Suprapubic skin (tissue), 4 donors: ENCODE data around the gene MICAL2. TPM values are rescaled to one million over a fixed set of nuclear protein-coding genes. Genes with fewer than 3 reads are reported as not detected.

Source experiments
- DNase-seq, 2 donors: peaks; one replicate each; pipeline ENCODE4 v3.0.0-alpha.2; 2019; ENCODE audit warnings: low spot score in 2 of 2
- H3K27ac ChIP-seq: fragments of 200-600 bp; sonication (generic); one replicate; pipeline ENCODE4 v1.5.1; 2019
- H3K27me3 ChIP-seq: fragments of 200-600 bp; sonication (generic); one replicate; pipeline ENCODE4 v1.5.1; 2019
- H3K36me3 ChIP-seq: fragments of 200-600 bp; sonication (generic); one replicate; pipeline ENCODE4 v1.5.1; 2019
- H3K4me1 ChIP-seq: fragments of 200-600 bp; sonication (generic); one replicate; pipeline ENCODE4 v1.5.1; 2019
- H3K4me3 ChIP-seq: fragments of 200-600 bp; sonication (generic); one replicate; pipeline ENCODE4 v1.5.1; 2019; ENCODE audit warnings: mild to moderate bottlenecking
- H3K9me3 ChIP-seq: fragments of 200-600 bp; sonication (generic); one replicate; pipeline ENCODE4 v1.5.1; 2019
- EP300 ChIP-seq: sonication (generic); formaldehyde crosslinking; IDR thresholded peaks from one replicate; pipeline ENCODE4 v1.6.1; 2017; ENCODE audit warnings: antibody characterized with exemption
- POLR2A ChIP-seq, 2 donors: fragments of 450-650 bp; IDR thresholded peaks; one replicate each; pipeline ENCODE4 v1.6.1; 2017; ENCODE audit warnings: antibody characterized with exemption in 2 of 2, mild to moderate bottlenecking in 2 of 2, moderate library complexity in 2 of 2
- POLR2AphosphoS5 ChIP-seq, 3 donors: sonication (generic); formaldehyde crosslinking; IDR thresholded peaks; one replicate each; pipeline ENCODE4 v1.6.1; 2017; ENCODE audit warnings: antibody characterized with exemption in 3 of 3
- WGBS: methylation state at CpG from one replicate; pipeline ENCODE4 v1.1.5; 2018; 5-methylcytosine and 5-hydroxymethylcytosine counted together
- total RNA-seq, 4 donors: library from RNA; depleted of rRNA; stranded (reverse); fragments of >200 nt; gene quantifications; one replicate each; pipeline ENCODE4 v1.1.0, GENCODE V29; 2016
- TF ChIP-seq, protein P1 (sequence below), 2 donors: fragments of 200-600 bp in 1 of 2; fragments of 450-650 bp in 1 of 2; sonication (generic) in 1 of 2; IDR thresholded peaks; one replicate each; pipeline ENCODE4 v1.5.1; 2016 to 2019; ENCODE audit warnings: antibody characterized with exemption in 2 of 2, mild to moderate bottlenecking in 1 of 2, moderate library complexity in 1 of 2

The MICAL2 gene
- total RNA-seq, 4 donors from 2014 or later, result 117 to 232 (median 164) TPM

DNA sequence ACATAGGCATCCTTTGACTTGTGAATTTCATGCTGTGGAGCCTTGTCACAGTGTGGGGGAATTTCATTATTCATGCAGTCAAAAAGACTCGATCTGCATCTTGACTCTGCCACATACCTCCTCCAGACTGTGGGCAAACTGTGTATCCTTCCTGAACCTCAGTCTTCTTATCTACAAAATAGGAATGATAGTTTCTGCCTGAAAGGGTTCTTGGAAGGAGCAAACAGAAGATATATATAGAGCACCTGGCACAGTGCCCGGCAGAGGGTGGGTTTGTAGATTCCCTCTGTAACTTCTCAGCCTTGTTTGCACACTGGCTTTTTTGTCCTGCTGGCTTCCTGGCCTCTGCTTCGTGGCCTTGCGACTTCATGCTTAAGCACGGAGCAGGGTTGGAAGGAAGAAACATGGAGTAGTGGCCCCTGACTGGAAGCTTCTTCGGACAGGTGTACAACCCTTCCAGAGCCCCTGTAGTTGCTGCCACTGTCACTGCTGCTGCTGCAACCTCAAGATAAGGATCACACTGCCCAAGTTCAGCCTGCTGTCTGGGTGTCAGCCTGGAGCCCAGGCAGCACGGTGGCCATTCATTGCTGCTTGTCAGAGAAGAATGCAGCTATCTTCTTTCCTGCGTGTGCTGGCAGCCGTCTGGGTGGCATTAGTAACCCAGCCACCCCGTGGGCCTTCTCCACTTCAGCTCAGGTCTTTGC, 106.4 kb downstream of the MICAL2 start:
- DNase-seq, result no peak
- peaks cover 53% of the 10 kb centered on the region for H3K36me3 ChIP-seq
- no peaks in the 10 kb centered on the region for H3K9me3 ChIP-seq
- 60% methylated on average over 9 of the region's 10 CpGs for WGBS
- H3K27ac ChIP-seq, result no peak overlapping the region
- H3K27me3 ChIP-seq, result no peaks in the 10 kb centered on the region
- TF ChIP-seq, protein P1, sequence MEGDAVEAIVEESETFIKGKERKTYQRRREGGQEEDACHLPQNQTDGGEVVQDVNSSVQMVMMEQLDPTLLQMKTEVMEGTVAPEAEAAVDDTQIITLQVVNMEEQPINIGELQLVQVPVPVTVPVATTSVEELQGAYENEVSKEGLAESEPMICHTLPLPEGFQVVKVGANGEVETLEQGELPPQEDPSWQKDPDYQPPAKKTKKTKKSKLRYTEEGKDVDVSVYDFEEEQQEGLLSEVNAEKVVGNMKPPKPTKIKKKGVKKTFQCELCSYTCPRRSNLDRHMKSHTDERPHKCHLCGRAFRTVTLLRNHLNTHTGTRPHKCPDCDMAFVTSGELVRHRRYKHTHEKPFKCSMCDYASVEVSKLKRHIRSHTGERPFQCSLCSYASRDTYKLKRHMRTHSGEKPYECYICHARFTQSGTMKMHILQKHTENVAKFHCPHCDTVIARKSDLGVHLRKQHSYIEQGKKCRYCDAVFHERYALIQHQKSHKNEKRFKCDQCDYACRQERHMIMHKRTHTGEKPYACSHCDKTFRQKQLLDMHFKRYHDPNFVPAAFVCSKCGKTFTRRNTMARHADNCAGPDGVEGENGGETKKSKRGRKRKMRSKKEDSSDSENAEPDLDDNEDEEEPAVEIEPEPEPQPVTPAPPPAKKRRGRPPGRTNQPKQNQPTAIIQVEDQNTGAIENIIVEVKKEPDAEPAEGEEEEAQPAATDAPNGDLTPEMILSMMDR (IDR thresholded peaks at IDR 0.05), result no peak
- TF ChIP-seq POLR2A (IDR thresholded peaks at IDR 0.05) (no peak), EP300 (no peak), POLR2AphosphoS5 (IDR thresholded peaks at IDR 0.05) (no peak)
- H3K4me1 ChIP-seq, result peaks cover 17% of the 10 kb centered on the region
- H3K4me3 ChIP-seq, result no peak overlapping the region

DNA sequence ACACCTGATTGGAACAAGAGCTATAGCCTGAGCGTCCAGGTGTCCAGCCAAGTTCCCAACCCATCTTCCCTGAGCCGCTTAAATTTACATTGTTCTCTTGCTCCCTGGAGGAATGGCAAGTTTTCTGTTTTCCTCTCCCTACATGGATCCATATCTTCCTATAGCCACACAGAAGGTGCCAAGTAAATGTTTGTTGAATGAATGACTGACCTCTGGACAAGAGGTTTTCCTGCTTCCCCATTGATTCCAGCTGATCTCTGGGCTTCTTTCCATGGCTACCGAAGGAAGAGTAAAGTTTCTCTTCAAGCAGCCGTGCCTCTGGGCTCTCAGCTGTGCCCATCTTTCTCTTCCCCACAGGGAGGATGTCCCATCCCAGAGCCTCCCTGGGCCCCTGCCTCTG, 107.5 kb downstream of the MICAL2 start:
- Histone ChIP-seq H3K36me3 (peaks cover 57% of the 10 kb centered on the region), H3K27ac (no peak overlapping the region), H3K4me1 (peaks cover 26% of the 10 kb centered on the region), H3K27me3 (no peaks in the 10 kb centered on the region), H3K9me3 (no peaks in the 10 kb centered on the region), H3K4me3 (no peak overlapping the region)
- DNase-seq, result no peak
- TF ChIP-seq, protein P1 (IDR thresholded peaks at IDR 0.05), result no peak
- no peak for TF ChIP-seq POLR2AphosphoS5 (IDR thresholded peaks at IDR 0.05)
- TF ChIP-seq EP300, result no peak
- no peak for TF ChIP-seq POLR2A (IDR thresholded peaks at IDR 0.05)
- 96% methylated on average over 4 of the region's 4 CpGs for WGBS

GRCh38 chr11:12218909-12219308, 108.5 kb downstream of the MICAL2 start:
- Histone ChIP-seq H3K4me3 (no peak overlapping the region), H3K27ac (no peak overlapping the region), H3K36me3 (peaks cover 49% of the 10 kb centered on the region), H3K27me3 (no peaks in the 10 kb centered on the region), H3K9me3 (no peaks in the 10 kb centered on the region), H3K4me1 (peaks cover 36% of the 10 kb centered on the region)
- no peak for DNase-seq
- 89% methylated on average over 4 of the region's 4 CpGs for WGBS
- TF ChIP-seq POLR2AphosphoS5 (IDR thresholded peaks at IDR 0.05) (no peak), EP300 (no peak), POLR2A (IDR thresholded peaks at IDR 0.05) (no peak)
- TF ChIP-seq, protein P1 (IDR thresholded peaks at IDR 0.05), result no peak

DNA sequence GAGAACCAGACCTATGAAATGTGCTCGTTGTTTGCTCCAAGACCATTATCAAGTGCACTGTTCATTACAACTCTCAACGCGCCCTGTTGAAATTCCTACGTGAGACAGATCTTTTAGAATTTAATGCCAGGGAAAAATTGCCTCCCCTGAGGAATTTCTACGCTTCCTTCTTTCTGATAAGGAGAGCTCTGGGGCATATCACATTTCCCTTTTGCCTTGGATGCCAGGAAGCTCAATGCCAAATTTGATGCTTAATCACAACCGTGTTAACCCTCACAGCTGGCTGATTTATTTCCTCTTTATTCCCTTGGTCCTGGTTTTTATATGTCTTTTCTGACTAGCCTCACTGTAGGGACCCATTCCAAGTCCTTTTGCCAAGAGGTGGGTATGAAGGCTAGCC, 109.4 kb downstream of the MICAL2 start:
- Histone ChIP-seq H3K27me3 (no peaks in the 10 kb centered on the region), H3K27ac (no peak overlapping the region), H3K4me1 (peaks cover 43% of the 10 kb centered on the region), H3K9me3 (no peaks in the 10 kb centered on the region), H3K4me3 (no peak overlapping the region), H3K36me3 (peaks cover 41% of the 10 kb centered on the region)
- 43% methylated on average over 6 of the region's 6 CpGs for WGBS
- no peak for TF ChIP-seq POLR2AphosphoS5 (IDR thresholded peaks at IDR 0.05)
- TF ChIP-seq, protein P1 (IDR thresholded peaks at IDR 0.05), result no peak
- no peak for TF ChIP-seq POLR2A (IDR thresholded peaks at IDR 0.05)
- TF ChIP-seq EP300, result no peak
- no peak for DNase-seq

DNA sequence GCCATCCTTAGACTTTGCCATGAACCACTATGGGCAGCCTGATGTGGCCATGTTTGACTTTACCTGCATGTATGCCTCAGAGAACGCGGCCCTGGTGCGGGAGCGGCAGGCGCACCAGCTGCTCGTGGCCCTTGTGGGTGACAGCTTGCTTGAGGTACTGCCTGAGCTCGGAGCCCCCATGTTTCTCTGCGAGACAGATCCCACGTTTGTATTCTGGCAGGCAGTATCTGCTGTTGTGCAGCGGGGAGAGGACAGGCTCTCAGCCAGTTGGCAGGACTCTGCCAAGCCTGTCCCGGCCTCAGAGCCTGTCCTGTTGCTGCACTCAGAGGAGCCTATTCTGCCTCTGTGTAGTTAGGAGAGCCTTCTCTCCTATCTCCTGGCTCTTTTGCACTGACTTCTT, 109.9 kb downstream of the MICAL2 start:
- WGBS, result 59% methylated on average over 6 of the region's 11 CpGs
- H3K27ac ChIP-seq, result no peak overlapping the region

More for the DNA sequence above, 109.9 kb downstream of the MICAL2 start:
- no peak for DNase-seq
- H3K9me3 ChIP-seq, result no peaks in the 10 kb centered on the region
- H3K36me3 ChIP-seq, result peaks cover 37% of the 10 kb centered on the region
- TF ChIP-seq, protein P1 (IDR thresholded peaks at IDR 0.05), result no peak
- TF ChIP-seq EP300 (no peak), POLR2A (IDR thresholded peaks at IDR 0.05) (no peak), POLR2AphosphoS5 (IDR thresholded peaks at IDR 0.05) (no peak)
- peaks cover 46% of the 10 kb centered on the region for H3K4me1 ChIP-seq
- H3K27me3 ChIP-seq, result no peaks in the 10 kb centered on the region
- no peak overlapping the region for H3K4me3 ChIP-seq
